GM20431 (cell line): ENCODE data around the gene STX16.

Experiments
- in situ Hi-C: fragments of 300-500 bp; cut with MseI, MboI; formaldehyde crosslinking; loops from one replicate; pipeline ENCODE4 v1.15.0; 2020; ENCODE audit warnings: low sequenced_read_pairs; ENCODE audit not compliant: unreplicated experiment

Gene STX16, protein sequence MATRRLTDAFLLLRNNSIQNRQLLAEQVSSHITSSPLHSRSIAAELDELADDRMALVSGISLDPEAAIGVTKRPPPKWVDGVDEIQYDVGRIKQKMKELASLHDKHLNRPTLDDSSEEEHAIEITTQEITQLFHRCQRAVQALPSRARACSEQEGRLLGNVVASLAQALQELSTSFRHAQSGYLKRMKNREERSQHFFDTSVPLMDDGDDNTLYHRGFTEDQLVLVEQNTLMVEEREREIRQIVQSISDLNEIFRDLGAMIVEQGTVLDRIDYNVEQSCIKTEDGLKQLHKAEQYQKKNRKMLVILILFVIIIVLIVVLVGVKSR

DNA sequence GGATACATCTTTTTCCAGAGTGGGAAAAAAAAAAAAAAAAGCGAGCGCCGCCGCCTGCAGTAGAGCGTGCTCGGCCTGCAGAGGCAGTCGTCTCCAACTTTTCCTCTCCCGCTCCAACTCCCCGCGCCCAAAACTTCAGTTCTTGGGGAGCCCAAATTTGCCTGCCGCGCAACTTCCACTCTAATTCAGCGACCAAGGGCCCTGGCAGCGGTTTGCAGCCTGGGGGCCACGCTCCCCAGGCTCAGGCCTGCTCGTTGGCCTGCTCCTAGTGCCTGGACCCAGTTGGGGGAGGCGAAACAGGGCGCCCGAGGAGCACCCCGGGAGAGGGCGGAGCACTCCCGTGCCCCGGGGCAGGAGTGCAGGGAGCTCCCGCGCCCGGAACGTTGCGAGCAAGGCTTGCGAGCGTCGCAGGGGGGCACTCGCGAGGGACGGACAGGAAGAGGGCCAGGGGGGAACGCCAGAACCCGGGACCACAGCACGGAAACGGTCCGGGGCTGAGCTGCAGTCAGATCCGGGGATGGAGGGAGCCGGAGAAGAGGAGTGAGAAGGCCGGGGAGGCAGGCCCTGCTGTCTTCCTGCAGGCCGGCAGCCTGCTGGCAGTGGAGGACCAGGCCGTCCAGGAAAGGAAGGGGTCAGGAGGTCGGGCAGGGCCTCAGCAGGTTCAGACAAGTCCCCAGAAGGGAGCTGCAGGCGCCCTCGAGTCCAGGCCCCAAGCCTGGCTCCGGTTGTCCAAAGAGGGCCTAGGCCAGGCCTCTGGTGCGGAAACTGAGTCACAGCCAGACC, at the start of gene STX16:
STX16 (plus strand) TSS at position 508 of the 783 bp plus-strand sequence. CDS start 724 bp downstream, outside the sequence.
- in situ Hi-C loops: no loop called here

DNA sequence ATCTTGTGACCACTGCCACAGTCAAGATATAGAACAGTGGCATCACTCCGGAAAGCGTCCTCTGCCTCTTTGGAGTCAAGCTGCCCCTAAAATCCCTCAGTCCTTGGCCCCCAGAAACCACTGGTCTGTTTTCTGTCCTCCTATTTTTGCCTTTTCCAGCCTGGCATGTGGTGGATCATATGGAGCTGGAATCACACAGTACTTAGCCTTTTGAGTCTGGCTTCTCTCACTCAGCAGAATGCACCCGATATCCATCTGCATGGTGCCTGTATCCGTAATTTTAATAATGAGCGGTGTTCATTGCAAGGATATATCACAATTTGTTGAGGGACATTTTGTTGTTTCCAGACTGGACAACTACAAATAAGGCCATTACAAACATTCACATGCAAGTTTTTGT, 49.0 kb upstream of the STX16 start:
- in situ Hi-C loops: no loop called here

DNA sequence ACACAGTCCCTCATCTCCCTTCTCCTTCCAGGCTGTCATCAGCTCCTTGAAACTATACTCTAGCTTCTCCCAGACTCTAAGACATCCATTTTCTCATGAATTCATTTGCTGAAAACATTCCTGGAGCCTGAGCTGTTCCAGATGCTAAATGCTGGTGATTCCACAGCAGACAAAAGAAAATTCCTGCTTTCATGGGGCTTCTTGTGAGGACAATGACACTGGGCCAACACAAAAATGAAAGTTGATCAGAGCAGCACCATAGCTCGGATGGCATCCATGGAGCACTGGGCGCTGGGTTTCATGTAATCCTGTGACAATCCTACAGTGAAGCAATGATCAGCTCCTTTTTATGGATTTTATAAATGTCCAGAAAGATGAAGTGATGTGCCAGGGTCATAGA, 47.4 kb upstream of the STX16 start:
- in situ Hi-C loops: no loop called here

DNA sequence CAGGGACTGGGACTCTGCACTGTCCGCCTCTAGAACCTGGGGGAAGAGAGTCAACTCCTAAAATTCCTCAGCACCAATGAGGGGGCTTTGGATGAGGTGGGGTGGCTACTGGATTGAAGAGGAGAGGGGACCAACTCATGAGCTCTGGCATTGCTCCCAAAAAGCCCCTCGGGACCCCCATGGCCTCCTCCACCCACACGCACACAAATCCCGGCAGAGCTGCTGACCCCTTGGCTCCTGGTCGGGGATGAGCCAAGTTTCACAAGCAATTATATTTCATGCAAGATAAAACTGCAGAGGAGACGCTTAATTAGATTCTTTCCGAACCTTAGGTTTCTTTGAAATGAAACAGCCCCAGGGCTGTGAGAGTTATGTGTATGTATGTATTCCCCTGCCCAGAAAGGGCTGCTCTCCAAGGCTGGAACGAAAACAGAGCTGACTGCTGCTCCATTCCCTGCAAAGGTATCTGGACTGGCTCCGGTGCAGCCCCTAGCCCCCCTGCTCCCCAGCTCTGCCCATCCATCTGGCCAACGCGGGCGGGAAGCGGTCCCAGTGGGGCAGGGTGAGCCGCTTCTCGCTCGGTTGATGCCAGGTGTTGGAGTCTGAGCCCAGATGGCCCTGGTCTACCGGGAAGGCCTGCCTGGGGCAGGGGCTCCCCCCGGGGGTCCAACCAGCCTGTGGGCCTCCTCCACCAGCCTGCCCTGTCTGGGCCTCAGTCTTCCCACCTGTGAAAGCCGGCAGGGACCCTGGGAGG, 46.8 kb upstream of the STX16 start:
- in situ Hi-C loops: no loop called here

DNA sequence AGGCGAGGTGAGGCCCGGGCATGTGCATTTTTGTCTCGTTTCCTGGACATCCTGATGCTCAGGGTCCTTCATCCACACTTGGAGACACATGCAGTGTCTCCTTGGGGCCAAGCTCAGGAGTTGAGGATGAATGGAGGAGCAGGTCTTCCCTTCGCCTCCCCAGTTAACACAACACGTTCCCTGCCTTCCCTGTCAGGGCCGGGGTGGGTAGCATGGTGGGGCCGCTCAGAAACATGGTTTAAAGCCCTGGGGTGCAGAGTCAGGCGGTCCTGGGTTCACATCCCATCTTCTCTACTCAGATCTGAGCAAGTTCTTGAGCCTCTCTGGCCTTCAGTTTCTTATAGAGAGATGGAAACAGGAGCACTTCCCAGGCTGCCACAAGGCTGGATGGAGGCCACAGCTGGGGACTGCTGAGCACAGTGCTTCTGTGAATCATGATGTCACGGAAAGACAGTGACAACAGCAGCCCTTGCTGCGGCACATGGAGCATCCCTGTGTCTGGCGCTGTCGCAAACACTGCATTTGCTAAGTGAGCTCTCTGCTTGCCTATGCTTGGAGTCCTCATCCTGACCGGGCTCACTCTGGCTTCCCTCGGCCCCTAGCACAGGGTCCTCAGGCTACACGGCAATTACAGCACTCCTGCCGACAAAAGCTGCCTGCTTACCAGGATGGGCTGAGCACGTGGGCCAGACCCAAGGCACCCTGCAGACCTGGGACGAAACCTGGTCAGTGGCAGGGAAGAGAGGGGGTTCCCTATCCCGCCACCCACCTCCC, 45.6 kb upstream of the STX16 start:
- in situ Hi-C loops: no loop called here

DNA sequence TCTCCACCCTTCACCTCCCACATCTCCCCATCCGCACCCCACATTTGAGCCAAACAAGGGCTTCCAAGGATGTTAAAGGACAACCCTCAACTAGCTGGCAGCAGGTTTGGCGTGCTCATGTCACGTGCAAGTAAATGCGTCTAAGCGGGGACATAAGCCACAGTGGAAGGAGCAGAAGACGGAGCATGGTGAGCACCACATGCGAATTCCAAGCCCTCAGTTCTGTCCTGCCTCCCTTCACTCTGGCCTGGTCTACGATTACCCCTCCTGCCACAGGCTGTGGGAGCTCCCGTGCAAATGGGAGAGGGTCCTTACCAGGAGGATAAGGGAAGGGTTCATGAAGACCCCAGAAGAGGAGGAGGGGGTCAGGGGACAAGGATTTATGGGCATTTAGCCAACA, 44.9 kb upstream of the STX16 start:
- in situ Hi-C loops: no loop called here

DNA sequence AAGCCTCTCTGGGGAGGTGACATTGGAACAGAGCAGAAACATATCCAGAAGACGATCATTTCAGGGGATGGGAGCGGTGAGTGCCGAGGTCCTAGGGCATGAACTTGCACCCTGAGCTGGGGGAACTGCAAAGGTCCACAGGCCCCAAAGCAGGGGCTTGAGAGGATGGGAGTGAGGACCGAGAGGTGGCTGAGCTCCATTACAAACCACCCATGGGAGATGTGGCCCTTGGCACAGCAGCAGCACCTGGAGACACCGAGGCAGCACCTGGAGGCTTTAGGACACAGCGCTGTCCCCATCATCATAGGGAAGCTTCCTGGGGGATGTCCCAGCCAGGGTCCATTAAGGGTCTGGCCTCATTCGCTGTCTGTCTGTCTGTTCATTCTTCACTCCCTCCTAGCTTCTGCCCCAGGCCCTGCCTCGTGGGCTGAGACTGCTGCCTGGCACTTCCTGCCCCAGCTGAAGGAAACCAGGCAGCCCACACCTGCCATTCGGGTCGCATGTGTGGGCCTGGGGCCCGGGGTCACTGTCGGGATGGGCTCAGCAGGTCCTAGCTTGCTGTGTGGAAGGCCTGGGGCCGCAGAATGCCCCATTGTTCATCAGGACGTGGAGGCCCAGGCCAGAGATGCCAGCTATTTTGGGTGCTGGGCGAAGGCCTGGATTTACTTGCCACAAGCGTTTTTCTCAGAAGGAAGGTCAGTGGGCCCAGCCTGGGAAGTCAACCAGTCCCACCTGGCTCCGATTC, 42.8 kb upstream of the STX16 start:
- in situ Hi-C loops: no loop called here

DNA sequence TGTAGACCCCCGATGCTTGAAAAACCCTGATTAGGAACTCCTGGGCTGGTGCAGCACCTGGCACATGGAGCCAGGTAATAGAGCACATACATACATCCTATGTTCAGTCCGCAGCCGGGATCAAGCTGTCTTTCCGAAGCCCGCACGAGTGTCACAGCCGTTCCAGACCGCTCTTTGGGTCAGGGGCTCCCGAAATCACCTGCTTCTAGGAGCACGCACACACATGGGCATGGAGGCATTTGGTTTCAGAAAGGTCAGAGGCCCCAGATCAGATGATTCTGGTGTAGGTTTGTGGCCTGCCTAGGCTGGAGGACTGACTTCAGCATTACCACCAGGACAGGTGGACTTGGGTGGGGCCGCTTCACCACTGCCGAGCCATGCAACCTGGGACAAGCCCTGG, 42.1 kb upstream of the STX16 start:
- in situ Hi-C loops: no loop called here

DNA sequence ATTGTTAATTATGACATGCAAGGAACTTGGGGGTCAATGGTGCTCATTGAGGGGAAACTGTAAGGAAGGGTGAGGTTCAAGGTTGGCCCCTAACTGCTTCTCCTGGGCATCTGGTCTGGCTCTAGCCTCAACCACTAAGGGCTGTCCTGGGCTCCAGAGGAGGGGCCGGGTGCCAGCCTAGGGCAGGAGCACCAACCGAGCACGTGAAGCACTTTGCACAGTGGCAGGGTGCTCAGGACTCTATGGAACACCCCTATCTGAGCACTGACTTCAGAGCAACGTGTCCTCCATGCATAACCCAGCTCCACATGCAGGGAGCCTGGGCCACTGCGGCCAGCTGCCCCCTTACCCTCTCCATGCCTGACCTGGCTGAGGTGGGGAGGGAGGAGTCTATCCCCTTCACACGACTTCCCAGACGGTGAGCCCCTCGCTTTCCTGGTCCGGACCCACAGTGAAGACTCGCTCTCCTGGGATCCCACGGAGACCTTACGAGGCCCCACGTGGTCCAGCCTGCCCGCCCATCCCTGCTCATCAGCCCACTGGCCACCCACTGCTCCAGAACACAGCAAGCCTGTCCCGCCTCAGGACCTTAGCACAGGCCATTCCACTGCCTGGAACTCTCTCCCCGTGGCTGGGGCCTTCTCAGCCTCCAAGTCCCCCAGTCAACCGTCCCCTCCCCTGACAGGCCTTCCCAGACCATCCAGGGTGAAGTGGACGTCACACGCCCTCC, 40.8 kb upstream of the STX16 start:
- in situ Hi-C loops: no loop called here

DNA sequence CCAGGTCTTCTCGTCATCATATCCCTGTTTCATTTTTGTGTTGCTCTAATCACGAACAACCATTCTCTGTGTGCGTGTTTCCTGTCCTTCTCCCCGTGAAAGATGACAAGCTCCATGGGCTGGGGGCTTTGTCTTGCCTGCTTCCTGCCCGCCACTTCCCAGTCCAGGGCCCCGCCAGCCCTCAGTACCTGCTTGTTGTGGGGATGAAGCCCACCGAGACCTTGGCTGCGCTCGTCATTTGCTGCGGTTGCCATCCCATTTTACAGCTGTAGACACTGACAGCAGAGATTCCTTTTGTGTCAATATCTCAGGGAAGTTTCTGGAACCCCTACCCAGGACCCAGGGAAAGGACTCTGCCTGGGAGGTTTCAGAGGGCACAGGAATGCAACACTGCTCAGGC, 40.3 kb upstream of the STX16 start:
- in situ Hi-C loops: no loop called here

DNA sequence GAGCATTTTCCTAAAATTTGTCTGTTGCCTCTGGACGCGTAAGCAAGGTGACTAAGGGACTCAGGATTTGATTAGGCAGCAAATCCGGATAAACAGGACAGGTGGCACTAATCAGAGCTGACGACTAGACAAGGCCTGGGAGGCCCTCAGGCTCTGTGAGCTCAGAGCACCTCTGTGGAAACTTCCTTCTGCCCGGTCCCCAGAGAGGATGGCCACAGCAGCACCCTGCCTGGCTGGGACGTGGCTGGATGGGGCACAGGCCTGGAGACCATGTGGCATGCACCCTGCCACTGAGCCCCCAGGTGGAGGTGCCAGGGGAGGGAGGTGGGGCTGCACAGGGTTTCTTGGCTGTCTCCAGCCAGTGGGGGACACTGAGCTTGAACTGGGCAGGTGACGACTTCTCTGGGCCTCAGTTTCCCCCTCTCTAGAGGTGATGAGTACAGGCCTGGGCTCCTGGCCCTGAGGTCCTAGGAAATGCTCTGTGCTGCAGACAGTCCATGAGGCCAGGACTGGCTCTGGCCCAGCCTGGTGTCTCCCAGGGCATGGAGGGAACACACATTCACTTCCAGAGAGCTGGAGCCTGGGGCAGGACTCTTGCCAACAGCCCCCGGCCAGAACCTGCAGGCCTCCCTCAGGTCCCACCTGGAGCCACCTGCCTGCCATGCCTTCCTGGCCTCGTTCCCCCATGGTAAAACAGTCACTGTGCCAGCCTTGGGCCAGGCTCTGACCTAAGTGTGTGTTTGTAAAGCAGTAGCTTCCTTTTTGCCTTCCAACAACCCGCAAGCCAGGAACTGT, 39.6 kb upstream of the STX16 start:
- in situ Hi-C loops: no loop called here

DNA sequence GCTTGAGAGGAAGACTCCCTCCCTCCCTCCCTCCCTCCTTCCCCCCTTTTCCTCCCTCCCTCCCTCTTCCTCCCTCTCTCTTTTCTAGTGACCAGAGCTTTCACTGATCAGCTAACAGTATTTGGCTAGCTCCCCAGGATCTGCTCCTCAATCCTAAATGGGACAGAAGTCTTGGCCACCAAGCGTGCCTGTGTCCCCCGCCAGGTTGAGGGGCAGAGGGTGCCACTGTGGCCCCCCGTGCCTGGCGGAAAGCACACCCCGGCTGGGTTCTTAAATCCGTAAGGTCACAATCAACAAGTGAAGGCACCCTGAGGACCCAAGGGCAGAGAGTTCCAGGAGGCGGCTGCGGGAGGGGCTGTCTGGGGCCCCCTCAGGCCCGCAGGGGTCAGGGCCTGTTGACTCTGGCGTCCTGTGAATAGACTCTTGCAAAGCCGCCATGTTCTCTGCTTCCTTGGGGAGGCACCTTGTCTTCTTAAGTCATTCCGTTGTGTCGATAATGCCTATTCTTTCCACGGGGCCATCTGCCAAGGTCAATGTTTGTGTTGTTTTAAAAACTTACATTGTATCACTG, 38.9 kb upstream of the STX16 start:
- in situ Hi-C loops: no loop called here

DNA sequence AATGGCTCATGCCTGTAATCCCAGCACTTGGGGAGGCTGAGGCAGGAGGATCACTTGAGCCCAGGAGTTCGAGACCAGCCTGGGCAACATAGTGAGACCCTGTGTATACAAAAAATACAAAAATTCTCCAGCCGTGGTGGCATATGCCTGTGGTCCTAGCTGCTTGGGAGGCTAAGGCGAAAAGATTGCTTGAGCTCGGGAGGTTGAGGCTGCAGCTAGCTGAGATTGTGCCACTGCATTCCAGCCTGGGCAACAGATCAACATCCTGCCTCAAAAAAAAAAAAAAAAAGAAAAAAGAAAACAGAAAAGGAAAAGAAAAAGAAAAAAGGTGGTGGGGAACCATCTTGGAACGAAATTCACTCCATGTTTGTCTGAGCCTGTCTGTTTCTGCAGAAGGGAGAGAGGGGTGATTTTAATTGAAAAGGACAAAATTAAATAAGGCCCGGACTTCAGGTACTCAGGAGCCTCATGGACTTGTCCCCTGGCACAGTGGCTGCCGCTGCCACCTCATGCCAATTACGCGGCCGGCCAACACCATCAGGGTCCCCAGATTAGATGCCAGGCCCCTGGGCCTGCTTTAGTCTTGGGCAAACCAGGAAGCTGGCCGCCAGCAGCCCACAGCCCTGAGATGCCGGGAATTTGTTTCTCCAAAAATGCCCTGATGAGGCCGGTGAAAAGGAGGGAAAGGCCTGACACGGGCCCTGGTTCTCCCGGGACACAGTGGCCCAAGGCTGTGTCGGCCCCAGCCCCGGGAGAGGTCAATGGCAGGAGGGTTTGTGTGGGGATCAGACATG, 37.8 kb upstream of the STX16 start:
- in situ Hi-C loops: no loop called here

DNA sequence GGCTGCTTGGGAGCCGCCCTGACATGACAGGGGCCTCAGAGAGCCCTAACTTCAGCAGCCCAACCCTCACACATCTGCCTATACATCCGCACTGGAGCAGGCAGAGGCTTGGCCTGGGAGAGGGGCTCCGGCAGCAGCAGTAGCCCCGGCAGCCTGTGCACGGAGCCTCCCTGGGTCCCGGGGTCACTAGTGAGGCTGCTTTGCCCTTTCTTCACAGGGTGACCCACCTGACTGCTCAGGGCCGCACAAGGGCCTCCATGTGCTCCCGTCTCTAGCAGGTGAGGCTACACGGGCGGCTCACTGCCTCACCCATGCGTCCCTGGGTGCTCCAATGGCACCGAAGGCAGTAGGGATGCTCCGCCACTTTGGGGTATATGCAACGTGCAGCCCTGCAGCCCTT, 36.7 kb upstream of the STX16 start:
- in situ Hi-C loops: no loop called here

DNA sequence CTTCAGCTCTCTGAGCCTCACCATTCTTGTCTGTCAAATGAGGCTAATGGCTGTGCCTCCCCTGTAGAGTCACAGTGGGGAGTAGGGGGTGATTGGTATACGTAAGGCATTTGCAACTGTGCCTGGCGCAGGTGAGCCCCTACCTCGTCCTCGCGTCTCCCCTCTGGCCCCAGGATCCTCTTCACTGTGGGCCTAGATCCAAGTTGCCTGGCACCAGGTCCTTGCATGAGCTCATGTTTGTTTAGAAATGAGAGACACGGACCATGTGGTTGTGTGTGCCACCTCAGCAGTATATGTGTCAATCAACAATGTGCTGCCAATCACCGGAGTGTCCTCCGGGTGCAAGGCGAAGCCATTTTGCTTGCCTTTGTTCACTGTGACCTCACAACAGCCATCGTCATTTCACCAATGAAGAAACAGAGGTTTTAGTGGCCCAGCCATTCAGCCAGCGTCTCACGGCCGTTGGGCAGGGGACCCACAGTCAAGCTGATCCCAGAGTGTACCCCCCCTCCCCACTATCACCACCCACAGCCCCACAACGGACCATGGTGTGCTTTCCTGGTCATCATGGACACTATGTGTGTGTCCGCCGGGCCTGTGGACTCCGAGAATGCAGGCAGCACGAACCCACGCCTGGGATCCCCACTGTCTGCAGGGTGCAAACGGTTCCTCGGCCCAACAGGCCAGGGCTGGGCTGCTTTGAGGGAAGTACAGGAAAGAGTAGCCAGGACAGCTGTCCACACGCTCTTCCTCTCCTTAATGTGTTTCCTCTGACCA, 35.9 kb upstream of the STX16 start:
- in situ Hi-C loops: no loop called here

DNA sequence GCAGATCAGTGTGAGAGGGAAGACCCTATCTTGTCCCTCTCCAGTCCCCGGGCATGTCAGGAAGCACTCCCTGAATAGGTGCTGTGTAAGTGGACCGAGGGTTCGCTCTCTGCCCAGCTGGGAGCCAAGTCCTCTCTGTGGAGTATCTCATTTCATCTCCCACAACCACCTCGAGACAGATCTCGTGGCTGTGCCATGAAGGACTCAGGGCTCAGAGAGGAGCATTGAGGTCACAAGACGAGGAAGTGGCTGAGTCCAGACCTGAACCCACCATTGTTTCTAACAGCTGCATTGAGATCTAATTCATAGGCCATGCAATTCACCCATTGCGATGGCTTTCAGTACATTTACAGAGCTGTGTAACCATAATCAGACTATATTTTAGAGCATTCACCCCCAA, 34.7 kb upstream of the STX16 start:
- in situ Hi-C loops: no loop called here
